HL-60/S4 treated with phorbol 12-myristate 13-acetate at 8.2 ng/mL for 4 days and 3 days (cell line): ENCODE data around the gene SMIM11.
"Not testable (repeated sequence)": the region's sequence is repeated elsewhere in the genome, so short reads cannot be mapped to it uniquely, and the experiment has no call there.

Experiments used
- in situ Hi-C: fragments of 300-500 bp; cut with MboI; formaldehyde crosslinking; loops from 2 replicates; pipeline ENCODE4 v1.15.0; 2022; ENCODE audit warnings: low sequenced_read_pairs

Gene SMIM11, protein sequence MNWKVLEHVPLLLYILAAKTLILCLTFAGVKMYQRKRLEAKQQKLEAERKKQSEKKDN

DNA sequence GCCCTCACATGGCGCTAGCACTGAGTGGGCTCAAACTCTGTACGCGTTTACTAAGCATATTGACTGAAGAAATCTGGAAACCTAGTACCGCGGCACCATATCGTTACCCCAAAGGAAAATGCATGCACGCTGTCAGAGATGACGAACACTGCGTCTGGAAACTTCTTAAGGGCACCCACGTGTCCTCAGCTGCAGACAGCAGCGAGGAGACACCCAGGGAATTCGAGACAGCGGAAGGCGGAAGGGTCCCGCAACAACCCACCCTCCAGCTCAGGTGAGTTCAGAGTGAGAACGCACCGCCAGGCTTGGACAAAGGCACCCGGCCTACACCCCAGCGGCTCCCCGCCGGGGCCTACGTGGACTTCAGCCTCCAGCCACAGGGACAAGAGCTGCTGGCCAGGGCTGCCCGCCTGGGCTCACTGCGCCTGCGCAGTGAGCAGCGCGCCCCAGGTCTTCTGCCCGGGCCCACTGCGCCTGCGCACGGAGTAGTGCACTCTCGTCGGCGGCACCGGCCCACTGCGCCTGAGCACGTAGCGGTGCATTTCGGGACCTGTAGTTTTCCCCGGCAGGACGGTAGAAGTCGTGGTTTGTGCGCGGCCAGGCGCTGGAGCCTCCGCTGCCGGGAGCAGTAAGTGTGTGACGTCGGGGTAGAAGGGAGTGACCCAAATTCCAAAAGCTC is at the start of gene SMIM11:
Gene SMIM11, plus strand, starts transcription at position 568 of the 679 bp plus-strand sequence. CDS start 3,998 bp downstream, outside the sequence.
- in situ Hi-C loops = not testable (repeated sequence)

GRCh38 chr21:34330055-34330454 is 45.3 kb upstream of the SMIM11 start:
- in situ Hi-C loops = no loop called here

DNA sequence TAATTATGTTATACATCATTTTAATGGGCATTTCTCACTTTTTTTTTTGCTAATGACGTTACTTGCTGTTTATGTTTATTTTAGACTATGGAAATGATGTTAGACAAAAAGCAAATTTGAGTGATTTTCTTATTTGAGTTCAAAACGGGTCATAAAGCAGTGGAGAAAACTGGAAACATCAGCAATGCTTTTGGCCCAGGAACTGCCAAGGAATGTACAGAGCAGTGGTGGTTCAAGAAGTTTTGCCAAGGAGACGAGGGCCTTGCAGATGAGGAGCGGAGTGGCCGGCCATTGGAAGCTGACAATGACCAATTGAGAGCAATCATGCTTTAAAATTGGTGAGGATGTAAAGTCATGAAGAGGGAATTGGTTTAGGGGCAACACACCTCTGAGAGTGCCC is 43.6 kb upstream of the SMIM11 start:
- in situ Hi-C loops = no loop called here

DNA sequence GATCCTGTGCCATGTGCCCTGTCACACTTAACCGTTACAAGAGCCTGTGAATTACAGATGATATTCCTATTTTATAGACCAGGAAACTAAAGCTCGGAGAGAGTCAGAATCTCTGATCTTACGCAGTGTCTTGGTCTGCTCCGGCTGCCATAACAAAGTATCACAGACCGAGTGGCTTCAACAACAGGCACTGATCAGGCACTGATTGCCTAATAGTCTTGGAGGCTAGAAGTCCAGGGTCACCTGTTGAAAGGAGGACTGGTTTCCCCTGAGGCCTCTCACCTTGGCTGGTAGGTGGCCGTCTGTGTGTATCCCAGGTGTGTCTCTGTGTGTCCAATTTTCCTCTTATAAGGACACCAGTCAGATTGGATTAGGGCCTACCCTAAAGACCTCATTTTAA is 43.0 kb upstream of the SMIM11 start:
- in situ Hi-C loops = no loop called here

GRCh38 chr21:34333121-34333739 is 42.1 kb upstream of the SMIM11 start:
- in situ Hi-C loops = no loop called here

DNA sequence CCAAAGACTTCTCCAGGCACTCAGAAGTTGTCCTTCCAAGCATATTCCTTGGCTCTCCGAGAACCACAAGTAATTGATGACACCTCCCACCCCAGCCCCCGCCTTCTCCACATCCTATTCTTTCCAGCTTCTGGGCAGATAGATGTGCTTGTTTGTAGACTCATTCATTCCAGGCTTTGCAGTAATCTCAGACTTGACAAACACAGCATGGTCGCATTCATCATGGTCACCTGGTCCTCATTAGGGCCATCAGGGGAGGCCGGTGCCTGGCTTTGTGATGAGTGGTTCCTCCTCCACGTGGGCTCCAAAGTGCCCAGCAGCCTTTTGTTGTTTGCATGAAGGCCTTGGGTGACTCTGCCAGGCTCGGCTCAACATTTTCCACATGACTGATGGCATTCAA is 40.0 kb upstream of the SMIM11 start:
- in situ Hi-C loops = no loop called here

DNA sequence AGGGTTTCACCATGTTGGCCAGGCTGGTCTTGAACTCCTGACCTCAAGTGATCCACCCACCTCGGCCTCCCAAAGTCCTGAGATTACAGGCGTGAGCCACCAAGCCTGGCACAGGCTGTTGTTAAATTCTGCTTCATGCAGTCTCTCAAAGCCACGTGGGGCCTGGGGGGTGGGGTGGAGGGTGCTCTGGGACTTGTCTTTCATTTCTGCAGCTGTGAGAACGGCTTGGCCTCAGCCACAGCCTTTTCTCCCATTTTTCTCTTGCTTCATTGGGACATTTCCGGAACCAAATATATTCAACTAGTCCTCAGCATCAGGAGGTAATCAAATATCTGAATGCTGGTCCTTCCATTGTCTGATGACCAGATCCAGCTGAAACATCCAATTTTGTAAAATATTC is 39.1 kb upstream of the SMIM11 start:
- in situ Hi-C loops = no loop called here

DNA sequence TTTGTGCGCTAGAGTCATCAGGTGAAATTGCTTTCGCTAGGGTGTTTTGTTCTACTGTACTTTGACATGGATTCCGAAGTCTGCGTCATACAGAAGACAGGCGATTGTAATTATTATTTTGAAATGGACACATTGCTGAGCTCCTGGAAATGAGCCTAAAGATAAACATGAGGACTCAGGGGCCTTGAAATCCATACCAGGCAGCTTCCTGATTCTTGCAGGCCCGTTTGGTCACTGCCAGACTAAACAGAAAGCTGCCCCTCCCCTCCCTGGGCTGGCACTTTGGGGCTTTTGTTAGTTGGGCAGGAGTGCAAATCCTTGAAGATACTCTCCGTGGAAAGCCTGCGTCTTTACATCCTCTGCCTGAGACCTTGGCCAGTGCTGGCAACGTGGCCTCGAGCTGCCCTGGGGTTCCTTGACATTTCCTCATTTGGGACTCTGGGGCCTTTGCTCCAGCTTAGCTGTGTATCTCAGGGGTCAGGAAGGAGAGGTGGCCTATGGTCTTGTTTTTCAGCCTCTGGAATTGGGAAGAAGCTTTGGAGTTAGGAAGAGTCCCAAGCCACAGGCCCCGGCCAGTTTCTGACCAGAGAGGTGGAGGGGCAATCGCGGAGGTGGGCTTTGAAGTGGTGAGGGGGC is 38.4 kb upstream of the SMIM11 start:
- in situ Hi-C loops = no loop called here

GRCh38 chr21:34337741-34338140 is 37.6 kb upstream of the SMIM11 start:
- in situ Hi-C loops = no loop called here

DNA sequence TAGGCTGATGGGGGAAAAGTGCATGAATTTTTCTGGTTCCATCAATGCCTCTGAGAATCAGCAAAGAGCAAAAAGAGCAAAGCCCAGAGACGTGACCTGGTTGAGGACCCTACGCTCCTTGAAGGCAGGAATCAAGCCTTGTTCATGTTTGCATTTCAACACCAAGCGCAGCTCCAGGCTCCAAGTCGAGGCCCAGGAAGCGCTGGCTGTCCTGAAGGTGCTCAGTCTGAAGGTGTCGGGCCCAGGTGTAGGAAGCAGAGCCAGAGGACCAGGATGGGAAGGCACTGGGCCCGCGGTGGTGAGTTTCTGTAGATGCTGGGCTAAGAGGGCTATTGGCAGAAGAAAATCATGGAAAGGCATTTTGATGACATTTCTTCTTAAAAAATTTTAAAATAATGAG is 37.1 kb upstream of the SMIM11 start:
- in situ Hi-C loops = no loop called here

DNA sequence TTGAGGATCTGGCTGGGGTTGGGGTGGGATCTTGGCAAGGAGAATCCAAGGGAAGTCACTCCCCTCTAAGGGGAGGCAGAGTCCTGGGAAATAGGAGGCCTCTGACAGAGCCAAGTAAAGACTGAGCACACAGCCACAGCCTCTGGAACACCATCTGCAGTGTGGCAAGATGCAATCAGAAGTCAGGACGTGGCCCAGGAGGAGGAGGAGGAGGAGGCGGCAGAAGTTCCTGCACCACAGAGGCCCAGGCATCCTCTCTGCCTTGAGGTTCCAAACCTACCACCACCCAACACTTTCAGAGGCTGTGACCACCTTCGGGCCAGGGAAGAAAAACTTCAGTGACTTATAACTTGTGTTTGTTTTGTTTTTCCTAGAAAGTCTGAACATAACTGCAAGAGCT is 35.2 kb upstream of the SMIM11 start:
- in situ Hi-C loops = no loop called here

DNA sequence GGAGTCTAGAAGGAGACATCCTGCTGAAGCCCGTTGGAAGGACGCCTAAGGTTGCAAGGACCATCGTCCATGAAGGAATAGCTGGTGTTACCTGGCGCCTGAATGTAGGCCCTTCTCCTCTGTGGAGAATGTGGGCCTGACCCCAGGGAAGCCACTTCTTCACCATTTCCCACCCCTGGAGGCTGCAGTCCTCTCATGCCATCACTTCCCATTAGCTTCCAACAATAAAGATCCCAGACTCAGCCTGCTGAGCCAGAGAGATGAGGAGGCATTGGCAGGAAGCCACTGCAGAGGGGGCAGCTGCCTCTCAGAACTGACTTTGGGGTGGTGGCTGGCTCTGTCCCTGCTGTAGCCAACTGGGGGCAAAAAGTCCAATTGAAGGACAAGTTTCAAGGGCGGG is 32.8 kb upstream of the SMIM11 start:
- in situ Hi-C loops = no loop called here

- in situ Hi-C loops = no loop called here
These were observed 32.0 kb upstream of the SMIM11 start for GRCh38 chr21:34343347-34343746.

DNA sequence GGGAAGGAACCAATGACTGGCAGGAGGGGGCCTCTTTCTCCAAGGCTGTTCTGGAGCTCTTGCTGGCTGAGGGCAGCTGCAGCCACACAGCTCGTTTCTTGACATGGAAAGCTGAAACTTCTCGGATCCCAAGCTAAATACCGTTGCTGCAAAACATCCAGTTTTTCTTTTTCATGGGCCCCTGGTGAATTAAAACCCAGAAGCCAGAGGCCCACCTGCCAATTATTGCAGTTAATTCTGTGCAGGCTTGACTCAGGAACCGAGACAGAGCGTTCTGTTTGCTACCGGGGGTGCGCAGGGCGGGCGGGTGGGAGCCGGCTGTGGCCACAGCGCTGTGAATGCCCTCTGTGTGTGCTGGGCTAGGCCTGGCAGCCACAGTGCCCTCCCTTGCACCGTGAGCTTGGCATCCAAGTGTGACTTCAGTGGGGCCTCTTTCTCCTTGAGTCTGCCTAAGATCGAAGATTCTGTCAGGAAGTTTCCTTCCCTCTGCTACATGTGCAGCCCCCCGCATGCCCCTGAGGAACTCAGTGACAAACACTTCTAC is 31.4 kb upstream of the SMIM11 start:
- in situ Hi-C loops = no loop called here

- in situ Hi-C loops = no loop called here
These were observed 30.7 kb upstream of the SMIM11 start for GRCh38 chr21:34344584-34344983.

GRCh38 chr21:34345091-34345871 is 30.0 kb upstream of the SMIM11 start:
- in situ Hi-C loops = no loop called here

DNA sequence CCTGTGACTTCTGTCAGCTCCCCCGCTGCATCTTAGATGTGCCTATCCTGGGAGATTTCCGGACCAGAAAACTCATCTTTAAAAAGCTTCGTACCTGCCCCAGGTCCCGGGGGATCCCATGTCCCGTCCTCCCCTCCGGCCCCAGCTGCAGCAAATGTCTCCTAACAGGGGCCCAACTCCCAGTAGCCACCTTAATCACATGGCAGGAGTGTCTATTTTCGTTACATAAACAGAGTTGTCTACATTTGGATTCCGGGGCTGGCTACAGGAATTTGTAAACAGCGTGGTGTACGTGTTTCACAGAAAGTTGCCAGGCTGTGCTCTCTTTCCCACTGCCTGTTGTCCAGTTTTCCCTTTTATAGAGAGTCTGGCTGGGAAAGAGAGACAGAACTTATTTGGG is 29.4 kb upstream of the SMIM11 start:
- in situ Hi-C loops = no loop called here

DNA sequence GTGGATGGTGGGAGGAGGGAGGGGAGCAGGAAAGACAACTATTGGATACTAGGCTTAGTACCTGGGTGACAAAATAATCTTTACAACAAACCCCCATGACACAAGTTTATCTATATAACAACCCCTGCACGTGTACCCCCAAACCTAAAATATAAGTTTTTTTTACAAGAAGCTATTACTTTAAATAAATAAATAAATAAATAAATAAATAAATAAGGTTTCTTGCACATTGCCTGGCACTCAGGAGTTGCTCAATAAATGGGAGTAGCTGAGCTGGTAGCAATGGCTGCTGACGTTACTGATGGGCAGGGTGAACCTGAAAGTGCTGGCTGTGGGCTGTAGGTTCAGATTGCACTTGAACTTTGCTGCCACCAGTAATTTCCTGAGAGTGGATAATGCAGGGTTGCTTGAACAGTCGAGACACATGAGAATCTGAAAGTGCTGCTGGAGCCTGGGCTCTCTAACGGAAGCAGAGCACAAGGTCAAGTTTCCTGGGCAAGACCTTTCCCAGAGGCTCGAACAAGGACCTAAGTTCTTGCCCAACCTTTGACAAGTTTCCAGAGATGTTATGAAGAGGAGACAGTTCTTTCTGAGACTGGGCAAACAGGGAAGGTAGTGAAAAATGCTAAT is 26.3 kb upstream of the SMIM11 start:
- in situ Hi-C loops = no loop called here

DNA sequence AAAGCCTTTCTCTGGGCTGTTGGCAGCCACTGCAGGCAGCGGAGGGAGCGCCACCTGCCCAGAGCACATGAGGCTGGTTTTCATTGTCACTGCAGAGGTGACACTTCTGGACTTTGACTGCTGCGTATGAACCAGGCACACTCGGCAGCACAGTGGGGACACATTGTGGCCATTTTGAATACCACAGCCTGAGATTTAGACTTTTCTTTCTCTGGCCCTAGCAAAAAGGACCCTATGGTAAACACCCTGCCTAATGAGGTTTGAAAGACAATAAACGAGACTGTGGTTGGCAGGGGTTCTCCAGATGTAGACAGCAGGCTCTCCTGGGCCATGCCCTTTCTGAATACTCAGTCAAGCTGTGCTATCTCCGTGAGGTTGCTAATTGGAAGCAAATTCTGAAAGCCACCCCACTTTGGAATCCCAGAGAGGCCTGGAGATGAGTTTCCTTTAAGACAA is 23.5 kb upstream of the SMIM11 start:
- in situ Hi-C loops = no loop called here

GRCh38 chr21:34352556-34352955 is 22.8 kb upstream of the SMIM11 start:
- in situ Hi-C loops = no loop called here

DNA sequence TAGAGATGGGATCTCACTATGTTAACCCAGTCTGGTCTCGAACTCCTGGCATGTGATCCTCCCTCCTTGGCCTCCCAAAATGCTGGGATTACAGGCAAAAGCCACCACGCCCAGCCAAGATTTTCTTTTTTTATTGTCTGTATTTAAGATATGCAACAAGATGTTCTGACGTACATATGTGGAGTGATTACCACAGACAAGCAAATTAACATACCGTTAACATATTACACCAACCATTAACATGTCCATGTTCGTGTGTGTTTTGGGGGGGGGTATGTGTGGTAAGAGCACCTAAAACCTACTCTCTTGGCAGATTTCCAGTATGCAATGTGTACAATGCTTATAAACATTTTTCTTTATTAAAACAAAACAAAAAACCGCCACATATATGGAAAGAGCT is 22.1 kb upstream of the SMIM11 start:
- in situ Hi-C loops = no loop called here
